Measurements from ENCODE around the gene ZSWIM2.
"Not testable (repeated sequence)": the region's sequence is repeated elsewhere in the genome, so short reads cannot be mapped to it uniquely, and the experiment has no call there.

ZSWIM2 gene, protein sequence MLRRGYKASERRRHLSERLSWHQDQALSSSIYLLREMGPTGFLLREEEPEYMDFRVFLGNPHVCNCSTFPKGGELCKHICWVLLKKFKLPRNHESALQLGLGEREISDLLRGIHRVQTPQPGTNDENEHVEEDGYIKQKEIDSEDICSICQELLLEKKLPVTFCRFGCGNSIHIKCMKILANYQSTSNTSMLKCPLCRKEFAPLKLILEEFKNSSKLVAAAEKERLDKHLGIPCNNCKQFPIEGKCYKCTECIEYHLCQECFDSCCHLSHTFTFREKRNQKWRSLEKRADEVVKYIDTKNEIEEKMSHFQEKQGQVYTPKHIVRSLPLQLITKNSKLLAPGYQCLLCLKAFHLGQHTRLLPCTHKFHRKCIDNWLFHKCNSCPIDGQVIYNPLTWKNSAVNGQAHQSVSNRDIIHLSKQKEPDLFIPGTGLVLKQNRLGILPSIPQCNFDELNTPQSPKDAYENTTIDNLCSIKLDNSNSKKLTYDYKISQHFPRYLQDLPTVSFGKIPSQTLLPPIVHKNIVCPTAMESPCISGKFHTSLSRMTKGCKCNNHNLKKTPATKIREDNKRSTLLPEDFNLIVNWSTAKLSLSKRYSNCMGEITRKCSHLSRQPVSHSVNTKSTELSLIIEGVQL

GRCh38 chr2:186848873-186849578 lies at the start of gene ZSWIM2:
Gene ZSWIM2, minus strand, starts transcription at chr2:186849170. Its CDS starts 40 bp downstream, at chr2:186849130.
- peak; percentile 99 for DNase-seq

DNA sequence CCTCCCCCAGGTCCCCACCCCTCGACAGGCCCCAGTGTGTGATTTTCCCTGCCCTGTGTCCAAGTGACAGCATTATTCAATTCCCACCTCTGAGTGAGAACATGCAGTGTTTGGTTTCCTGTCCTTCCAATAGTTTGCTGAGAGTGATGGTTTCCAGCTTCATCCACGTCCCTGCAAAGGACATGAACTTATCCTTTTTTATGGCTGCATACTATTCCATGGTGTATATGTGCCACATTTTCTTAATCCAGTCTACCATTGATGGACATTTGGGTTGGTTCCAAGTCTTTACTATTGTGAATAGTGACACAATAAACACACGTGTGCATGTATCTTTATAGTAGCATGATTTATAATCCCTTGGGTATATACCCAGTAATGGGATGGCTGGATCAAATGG lies 47.2 kb upstream of the ZSWIM2 start:
- DNase-seq, result not testable (repeated sequence)

DNA sequence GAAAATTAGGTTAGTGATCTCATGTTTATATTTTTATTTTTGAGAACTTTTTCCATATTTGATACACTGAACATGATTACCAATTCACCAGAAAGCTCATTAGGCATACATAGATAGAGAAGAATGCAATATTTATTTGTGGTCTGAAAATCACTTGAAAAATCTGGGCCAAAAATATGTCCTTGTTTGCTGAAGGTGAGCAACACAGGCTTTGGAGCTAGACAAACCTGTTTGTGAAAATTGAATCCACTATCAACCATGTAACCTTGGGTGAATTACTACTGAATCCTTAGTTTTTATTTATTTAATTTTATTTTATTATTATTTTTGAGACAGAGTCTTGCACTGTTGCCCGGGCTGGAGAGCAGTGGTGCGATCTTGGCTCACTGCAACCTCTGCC lies 46.5 kb upstream of the ZSWIM2 start:
- no peak for DNase-seq

GRCh38 chr2:186894478-186894877 lies 45.5 kb upstream of the ZSWIM2 start:
- no peak for DNase-seq

DNA sequence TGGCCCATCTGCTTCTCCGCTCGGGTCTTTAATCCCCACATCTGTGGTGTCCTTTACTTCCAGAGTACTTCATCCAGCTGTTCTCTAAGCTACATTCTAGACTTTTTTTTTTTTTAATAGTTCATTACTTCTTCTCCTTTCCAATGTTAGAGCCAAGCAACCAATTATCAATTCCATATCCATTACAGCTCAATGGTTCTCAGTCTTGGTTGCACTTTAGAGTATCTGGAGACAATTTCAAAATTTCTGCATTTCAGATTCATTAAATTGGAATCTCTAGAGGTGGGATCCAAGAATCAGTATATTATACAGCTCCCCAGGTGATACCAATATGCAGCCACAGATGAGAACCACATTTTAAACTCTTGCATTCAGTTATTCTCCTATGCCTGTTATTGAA lies 43.9 kb upstream of the ZSWIM2 start:
- no peak for DNase-seq

DNA sequence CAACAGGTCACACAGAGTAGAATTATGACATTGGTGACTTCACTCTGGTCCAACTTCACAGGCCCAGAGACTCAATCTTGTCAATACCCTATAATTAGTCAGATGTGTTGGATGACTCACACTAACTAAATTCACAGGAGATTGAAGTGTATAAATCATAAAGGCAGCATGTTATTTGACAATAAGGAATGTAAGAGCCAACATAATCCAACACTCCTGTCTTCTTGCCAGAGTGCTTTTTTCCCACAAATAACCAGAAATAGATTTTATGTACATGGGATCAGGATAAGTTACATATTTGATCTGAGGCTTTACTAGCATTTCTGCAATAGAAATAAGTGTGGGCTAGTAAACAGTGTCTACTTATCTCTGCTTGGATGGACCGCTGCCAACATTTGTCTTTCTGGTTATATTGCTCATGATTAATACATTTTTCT lies 42.2 kb upstream of the ZSWIM2 start:
- DNase-seq, result peak; percentile 75

DNA sequence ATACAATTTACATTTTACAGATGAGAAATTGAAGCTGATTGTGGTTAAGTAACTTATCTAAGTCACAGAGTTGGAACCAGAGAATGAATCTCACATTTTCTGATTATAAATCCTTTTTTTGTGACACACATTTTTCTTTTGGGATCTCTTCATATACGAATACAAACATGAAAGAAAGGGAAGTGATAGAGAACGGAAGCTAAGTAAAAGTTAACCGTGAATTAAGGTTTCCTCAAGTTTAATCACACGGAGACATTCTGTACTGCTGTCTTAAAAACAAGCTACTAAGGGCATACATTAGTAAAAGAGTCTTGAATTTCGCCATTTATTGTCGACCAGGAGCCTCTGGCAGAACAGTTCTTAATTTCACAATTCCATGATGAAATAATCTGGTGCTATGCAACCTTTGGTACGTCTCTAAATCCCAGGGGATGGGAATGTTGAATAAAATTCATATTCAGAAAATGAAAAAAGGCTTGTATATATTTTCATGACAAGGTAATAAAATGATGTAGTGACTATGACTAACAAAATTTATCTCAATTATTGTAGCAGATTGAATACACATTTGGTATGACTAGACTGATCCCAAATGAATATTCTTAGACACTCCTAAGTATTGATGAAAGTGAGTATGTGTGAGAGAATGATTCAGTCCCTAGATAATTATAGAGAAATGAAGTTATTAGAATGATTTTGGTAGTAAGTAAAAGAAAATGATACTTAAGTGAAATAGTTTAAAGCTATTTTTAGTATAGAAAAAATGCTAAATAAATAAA lies 40.3 kb upstream of the ZSWIM2 start:
- DNase-seq, result no peak

DNA sequence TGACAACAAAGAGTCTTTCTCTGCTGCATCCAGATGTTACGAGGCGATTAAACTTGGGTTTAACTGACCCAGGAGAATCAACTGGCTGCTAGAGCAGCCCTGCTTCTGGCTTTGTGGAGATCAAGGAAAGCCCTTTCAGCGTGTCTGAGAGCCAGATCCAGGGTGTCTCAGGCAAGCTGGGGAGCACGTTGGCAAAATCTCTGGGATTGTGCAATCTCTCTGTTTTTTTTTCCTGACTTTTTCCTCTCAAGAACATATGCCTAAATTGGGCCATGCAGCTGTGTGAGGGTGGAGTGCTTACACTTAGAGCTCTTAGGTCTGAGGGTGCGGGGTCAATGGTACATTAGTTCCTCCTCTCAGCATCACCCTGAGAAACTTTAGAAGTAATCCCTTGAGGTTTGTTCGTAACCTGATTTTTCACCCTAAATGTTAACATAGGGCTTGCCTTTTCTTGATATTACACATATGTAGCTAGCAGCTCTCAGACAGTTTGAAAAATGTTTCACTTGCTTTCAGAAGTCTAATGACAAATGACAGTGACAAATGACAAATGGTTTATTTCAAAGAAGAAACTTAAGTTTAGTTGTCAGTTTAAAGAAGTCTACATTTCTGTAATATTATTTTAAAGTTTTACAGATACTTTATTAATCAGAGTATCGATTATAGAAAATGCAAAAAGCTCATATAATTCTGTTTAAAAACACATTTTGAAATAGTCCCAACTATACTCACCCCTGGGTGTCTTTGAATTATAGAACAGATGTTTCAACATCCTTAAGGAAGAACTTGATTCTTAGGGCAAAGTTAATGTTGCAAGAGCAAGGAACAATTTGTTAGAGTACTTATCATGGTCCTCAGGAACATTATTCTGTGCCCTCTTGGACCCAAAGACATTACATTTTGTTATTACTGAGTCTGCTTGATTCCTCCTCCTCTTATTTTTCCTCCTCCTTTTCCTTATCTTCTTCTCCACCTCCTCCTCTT lies 38.4 kb upstream of the ZSWIM2 start:
- no peak for DNase-seq

- peak; percentile 57 for DNase-seq
Measured at GRCh38 chr2:186884587-186884986, 35.6 kb upstream of the ZSWIM2 start.

DNA sequence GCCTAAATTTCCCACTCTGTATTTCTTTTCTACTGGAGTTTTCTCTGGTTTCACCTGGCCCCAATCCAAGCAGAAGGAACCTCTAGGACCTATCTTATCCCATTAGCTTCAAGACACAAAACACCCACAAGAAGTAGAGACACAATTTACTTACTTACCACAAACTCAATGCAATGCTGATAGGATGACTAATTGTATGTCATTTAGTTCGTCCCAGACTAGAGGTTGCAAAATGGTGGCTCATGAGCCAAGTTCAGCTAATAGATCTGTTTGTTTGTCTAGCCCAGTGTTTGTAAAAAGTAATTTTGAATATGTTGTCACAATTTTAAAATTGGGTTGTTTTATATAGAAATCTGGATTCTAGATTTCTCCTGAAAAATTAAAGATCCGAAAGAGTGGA lies 34.7 kb upstream of the ZSWIM2 start:
- no peak for DNase-seq

DNA sequence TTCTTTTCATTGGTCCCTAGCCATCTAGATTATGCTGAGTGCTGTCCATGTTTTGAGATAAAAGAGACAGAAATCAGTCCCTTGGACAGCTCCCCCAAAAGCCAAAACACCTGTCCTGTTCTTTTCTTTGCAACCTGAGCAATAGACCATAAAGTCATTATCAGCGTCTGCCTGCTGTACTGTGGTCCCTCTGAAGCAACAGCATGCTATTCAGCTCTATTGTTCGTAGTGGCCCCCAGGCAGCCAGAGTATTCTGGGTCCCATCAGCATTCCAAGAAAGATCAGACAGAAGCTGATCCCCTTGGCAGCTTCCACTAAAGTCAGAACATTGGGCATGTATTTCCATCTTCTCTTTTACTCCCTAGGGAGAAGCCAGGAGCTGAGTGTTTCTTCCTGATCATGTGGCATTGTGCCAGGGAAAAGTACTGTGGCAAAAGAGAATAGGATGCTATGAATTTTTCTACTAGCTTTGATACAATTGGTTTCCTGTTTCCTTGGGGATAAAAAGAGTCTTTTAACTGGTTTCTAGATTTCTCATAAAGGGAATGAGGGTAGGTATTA lies 33.6 kb upstream of the ZSWIM2 start:
- no peak for DNase-seq

DNA sequence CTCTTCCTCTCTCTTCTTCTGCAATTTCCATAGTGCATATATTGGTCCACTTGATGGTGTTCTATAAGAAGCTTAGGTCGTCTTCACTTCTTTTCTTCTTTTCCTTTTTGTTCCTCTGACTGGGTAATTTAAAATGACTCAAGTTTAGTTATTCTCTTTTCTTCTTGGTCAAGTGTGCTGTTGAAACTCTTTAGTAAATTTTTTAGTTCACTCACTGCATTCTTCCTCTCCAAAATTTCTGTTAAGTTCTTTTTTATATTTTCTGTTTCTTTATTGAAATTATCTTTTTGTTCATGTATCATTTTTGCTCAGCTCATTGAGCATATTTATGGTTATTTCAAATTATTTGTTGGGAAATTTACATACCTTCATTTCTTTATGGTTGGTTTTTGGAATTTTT lies 32.7 kb upstream of the ZSWIM2 start:
- DNase-seq, result no peak

DNA sequence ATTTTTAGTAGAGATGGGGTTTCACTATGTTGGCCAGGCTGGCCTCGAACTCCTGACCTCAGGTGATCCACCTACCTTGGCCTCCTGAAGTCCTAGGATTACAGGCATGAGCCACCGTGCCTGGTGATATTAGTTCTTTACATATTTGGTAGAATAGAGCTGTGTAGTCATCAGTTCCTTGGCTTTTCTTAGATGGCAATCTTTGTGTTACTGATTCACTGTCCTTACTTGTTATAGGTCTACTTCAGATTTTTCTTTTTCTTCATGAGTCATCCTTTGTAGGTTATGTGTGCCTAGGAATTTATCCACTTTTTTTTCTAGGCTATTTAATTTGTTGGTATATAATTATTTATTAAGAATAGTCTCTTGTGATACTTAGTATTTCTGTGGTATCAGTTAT lies 30.3 kb upstream of the ZSWIM2 start:
- DNase-seq, result no peak

GRCh38 chr2:186874713-186875112 lies 25.7 kb upstream of the ZSWIM2 start:
- DNase-seq, result no peak

- no peak for DNase-seq
Measured at GRCh38 chr2:186871881-186872280, 22.9 kb upstream of the ZSWIM2 start.

GRCh38 chr2:186868344-186868743 lies 19.4 kb upstream of the ZSWIM2 start:
- DNase-seq, result no peak

DNA sequence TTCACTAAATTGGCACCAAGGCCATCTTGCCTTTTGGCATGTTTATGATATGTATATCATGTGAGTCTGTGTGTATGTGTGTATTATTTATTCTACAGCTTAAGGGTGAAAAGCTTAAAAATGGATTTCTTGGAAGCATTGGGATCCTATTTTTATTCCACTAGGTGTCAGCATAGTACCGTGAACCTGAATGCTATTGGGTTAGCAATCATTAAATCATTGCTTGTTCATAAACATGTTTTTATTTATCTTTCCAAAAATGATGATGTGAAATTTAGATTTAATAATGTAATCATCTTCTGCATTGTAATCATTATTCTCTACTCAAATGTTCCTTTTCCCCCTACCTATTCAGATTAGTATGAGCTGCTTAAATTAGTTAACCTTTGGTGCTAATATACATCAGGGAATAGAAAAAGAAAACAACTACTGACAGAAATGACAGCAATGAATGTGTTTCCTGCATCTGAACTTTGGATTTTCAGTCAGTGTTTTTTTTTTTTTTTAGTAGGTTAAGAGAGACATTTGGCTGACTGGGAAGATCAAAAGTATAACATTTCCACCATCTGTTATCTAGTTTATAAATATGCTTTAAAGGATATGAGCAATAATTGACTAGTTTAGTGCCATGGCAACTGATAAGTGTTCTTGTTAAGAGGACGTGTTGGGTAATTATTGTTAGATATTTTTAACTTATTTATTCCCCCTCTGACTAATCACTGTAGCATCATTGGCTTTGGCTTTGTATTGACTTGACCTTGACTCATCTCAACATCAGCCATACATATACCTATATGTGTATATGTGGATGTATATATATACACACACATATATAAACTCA lies 14.1 kb upstream of the ZSWIM2 start:
- peak; percentile 82 for DNase-seq

DNA sequence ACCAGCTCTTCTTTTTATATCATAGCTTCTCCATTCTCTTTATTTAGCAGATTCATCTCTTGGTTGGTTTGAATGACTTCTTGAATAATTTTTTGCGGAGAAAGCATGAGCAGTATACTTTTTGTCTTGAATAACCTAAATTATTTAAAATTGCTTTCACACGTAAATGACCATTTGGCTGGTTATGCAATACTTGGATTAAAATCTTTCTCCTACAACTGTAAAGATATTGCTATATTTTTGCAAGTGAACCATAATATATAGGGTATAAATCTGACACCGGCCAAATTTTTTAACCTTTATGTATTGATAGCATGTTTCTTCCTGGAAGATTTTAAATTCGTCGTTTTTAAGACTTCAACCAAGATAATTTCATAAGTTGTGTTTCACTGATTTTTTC lies 6.2 kb upstream of the ZSWIM2 start:
- no peak for DNase-seq

GRCh38 chr2:186853951-186854350 lies 5.0 kb upstream of the ZSWIM2 start:
- no peak for DNase-seq

- DNase-seq, result no peak
Measured at GRCh38 chr2:186852508-186852907, 3.5 kb upstream of the ZSWIM2 start.

DNA sequence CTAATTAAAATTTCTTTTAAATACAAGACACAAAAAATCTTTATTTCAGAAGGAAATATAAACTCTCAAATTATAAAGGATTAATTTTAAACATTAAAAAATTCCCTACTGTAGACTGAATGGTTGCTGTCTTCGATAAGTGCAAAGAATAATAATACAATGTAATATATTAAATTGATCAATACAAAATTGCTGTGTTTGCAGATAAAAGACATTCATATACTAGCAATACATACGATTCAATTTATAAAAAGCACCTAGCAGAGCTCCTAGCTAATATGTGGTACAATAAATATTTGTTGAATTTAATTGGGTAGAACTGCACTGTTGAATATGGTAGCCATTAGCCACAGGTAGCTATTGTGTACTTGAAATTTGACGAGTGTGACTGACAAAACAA lies 6.6 kb downstream of the ZSWIM2 start:
- no peak for DNase-seq
